ENCODE results near the gene DUOXA2.
"Not testable (repeated sequence)": the region's sequence is repeated elsewhere in the genome, so short reads cannot be mapped to it uniquely, and the experiment has no call there.

The DUOXA2 gene

GRCh38 chr15:45118131-45118588 is 4.0 kb downstream of the DUOXA2 start:
- DNase-seq, result peak; percentile 60

GRCh38 chr15:45118996-45119395 is 4.9 kb downstream of the DUOXA2 start:
- DNase-seq, result no peak

GRCh38 chr15:45120081-45120972 is 6.2 kb downstream of the DUOXA2 start:
- no peak for DNase-seq

- DNase-seq, result no peak
Measured at GRCh38 chr15:45121020-45121419, 6.9 kb downstream of the DUOXA2 start.

GRCh38 chr15:45121706-45122417 is 7.7 kb downstream of the DUOXA2 start:
- peak; percentile 58 for DNase-seq

- no peak for DNase-seq
Measured at GRCh38 chr15:45122719-45123118, 8.6 kb downstream of the DUOXA2 start.

- no peak for DNase-seq
Measured at GRCh38 chr15:45123397-45123796, 9.3 kb downstream of the DUOXA2 start.

GRCh38 chr15:45126535-45127158 is 12.5 kb downstream of the DUOXA2 start:
- no peak for DNase-seq

- DNase-seq, result no peak
Measured at GRCh38 chr15:45128971-45129639, 15.0 kb downstream of the DUOXA2 start.

- DNase-seq, result no peak
Measured at GRCh38 chr15:45129651-45130129, 15.6 kb downstream of the DUOXA2 start, which contains the start of the genes DUOX1 and DUOXA1. TSS of gene DUOX1 (plus strand) at chr15:45129994. CDS start at chr15:45131967, 1,973 bp downstream. TSS of gene DUOXA1 (minus strand) at chr15:45129879. CDS start at chr15:45123014, 6,865 bp downstream.

- DNase-seq, result no peak
Measured at GRCh38 chr15:45130291-45131000, 16.3 kb downstream of the DUOXA2 start.

- no peak for DNase-seq
Measured at GRCh38 chr15:45131510-45131909, 17.4 kb downstream of the DUOXA2 start.

GRCh38 chr15:45132844-45133560 is 18.9 kb downstream of the DUOXA2 start:
- no peak for DNase-seq

GRCh38 chr15:45133561-45133920 is 19.4 kb downstream of the DUOXA2 start:
- DNase-seq, result no peak

GRCh38 chr15:45134046-45134445 is 19.9 kb downstream of the DUOXA2 start:
- DNase-seq, result no peak

- DNase-seq, result no peak
Measured at GRCh38 chr15:45134682-45135604, 20.8 kb downstream of the DUOXA2 start.

GRCh38 chr15:45135705-45136377 is 21.7 kb downstream of the DUOXA2 start:
- not testable (repeated sequence) for DNase-seq

GRCh38 chr15:45136378-45136764 is 22.2 kb downstream of the DUOXA2 start:
- DNase-seq, result no peak

- DNase-seq, result no peak
Measured at GRCh38 chr15:45137703-45138102, 23.6 kb downstream of the DUOXA2 start.
